GM21576 (cell line): ENCODE results near the gene NMBR.
"Not testable (repeated sequence)": the region's sequence is repeated elsewhere in the genome, so short reads cannot be mapped to it uniquely, and the experiment has no call there.

Experiments used
- ATAC-seq: cut with Tn5 transposase; IDR thresholded peaks from one replicate; pipeline ENCODE4 v1.9.1; 2021; ENCODE audit warnings: mild to moderate bottlenecking, moderate library complexity; ENCODE audit not compliant: unreplicated experiment

NMBR gene

GRCh38 chr6:142062861-142063260 lies 84.1 kb downstream of the NMBR start:
- not testable (repeated sequence) for ATAC-seq

- no peak for ATAC-seq
These were observed 88.2 kb downstream of the NMBR start for GRCh38 chr6:142058551-142059290.

GRCh38 chr6:142055219-142055618 lies 91.7 kb downstream of the NMBR start:
- no peak for ATAC-seq

GRCh38 chr6:142051404-142051803 lies 95.5 kb downstream of the NMBR start:
- no peak for ATAC-seq

- no peak for ATAC-seq
These were observed 98.3 kb downstream of the NMBR start for GRCh38 chr6:142048593-142048980.

GRCh38 chr6:142047934-142048592 lies 98.9 kb downstream of the NMBR start:
- no peak for ATAC-seq

GRCh38 chr6:142045380-142046278 lies 101.3 kb downstream of the NMBR start:
- no peak for ATAC-seq

GRCh38 chr6:142035890-142036289 lies 111.0 kb downstream of the NMBR start:
- ATAC-seq: no peak

GRCh38 chr6:142031035-142031434 lies 115.9 kb downstream of the NMBR start:
- no peak for ATAC-seq

- ATAC-seq: no peak
These were observed 116.8 kb downstream of the NMBR start for GRCh38 chr6:142030115-142030619.

GRCh38 chr6:142028527-142028926 lies 118.4 kb downstream of the NMBR start:
- no peak for ATAC-seq

- not testable (repeated sequence) for ATAC-seq
These were observed 119.1 kb downstream of the NMBR start for GRCh38 chr6:142027804-142028203.

GRCh38 chr6:142027074-142027473 lies 119.8 kb downstream of the NMBR start:
- no peak for ATAC-seq

GRCh38 chr6:142026471-142026870 lies 120.5 kb downstream of the NMBR start:
- no peak for ATAC-seq
